ENCODE results near the gene BCR. TPM values are rescaled to one million over a fixed set of nuclear protein-coding genes. Genes with fewer than 3 reads are reported as not detected.

The BCR gene
- total RNA-seq, 3 donors from 2014 or later, result 25.3 to 44.6 (median 35.1) TPM

DNA sequence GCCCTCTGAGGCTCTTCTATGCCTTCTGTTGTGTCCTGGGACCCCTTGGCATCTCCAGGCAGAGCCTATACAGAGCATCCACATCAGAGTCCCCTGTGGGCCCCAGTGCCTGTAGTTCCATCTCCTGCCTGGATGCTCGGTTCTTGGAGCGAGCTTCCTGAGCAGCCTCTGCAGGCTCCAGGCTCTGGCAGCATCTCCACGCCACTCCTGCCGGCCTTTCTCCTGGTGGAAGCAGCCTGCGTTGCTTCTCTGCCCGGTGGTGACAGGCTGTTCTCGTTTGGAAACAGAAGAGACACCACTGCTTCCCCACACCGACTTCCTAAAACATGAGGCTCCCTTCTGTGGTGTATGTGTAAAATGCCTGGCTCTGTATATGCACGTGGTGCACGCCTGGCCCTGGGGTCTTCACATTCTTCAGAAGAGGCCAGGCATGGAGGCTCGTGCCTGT, 52.8 kb downstream of the BCR start:
- peaks cover 5 to 15% of the 10 kb centered on the region in 2 donors for H3K9me3 ChIP-seq
- DNase-seq (ENCODE audit: low spot score in 2 of 2), result no peak
- H3K36me3 ChIP-seq, result no peaks in the 10 kb centered on the region
- peak overlapping the region in 1 of 2 donors; percentile 25 for H3K27ac ChIP-seq
- intact Hi-C loops (cut with DNase I; ENCODE audit: low total_unique reads), result no loop called here
- TF ChIP-seq, protein P1, sequence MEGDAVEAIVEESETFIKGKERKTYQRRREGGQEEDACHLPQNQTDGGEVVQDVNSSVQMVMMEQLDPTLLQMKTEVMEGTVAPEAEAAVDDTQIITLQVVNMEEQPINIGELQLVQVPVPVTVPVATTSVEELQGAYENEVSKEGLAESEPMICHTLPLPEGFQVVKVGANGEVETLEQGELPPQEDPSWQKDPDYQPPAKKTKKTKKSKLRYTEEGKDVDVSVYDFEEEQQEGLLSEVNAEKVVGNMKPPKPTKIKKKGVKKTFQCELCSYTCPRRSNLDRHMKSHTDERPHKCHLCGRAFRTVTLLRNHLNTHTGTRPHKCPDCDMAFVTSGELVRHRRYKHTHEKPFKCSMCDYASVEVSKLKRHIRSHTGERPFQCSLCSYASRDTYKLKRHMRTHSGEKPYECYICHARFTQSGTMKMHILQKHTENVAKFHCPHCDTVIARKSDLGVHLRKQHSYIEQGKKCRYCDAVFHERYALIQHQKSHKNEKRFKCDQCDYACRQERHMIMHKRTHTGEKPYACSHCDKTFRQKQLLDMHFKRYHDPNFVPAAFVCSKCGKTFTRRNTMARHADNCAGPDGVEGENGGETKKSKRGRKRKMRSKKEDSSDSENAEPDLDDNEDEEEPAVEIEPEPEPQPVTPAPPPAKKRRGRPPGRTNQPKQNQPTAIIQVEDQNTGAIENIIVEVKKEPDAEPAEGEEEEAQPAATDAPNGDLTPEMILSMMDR (IDR thresholded peaks at IDR 0.05), result no peak
- TF ChIP-seq POLR2A (IDR thresholded peaks at IDR 0.05), result no peak
- no peak for TF ChIP-seq POLR2AphosphoS5 (IDR thresholded peaks at IDR 0.05)
- H3K27me3 ChIP-seq, result no peaks in the 10 kb centered on the region
- no peak overlapping the region for H3K4me3 ChIP-seq
- H3K4me1 ChIP-seq, result peaks cover 9 to 10% of the 10 kb centered on the region in 2 donors

GRCh38 chr22:23233752-23234408, 53.6 kb downstream of the BCR start:
- DNase-seq (ENCODE audit: low spot score in 2 of 2), result no peak
- H3K4me3 ChIP-seq, result no peak overlapping the region
- no peaks in the 10 kb centered on the region for H3K36me3 ChIP-seq
- peaks cover 9 to 10% of the 10 kb centered on the region in 2 donors for H3K4me1 ChIP-seq
- no peaks in the 10 kb centered on the region for H3K27me3 ChIP-seq
- TF ChIP-seq, protein P1 (IDR thresholded peaks at IDR 0.05), result no peak
- TF ChIP-seq POLR2AphosphoS5 (IDR thresholded peaks at IDR 0.05), result no peak
- TF ChIP-seq POLR2A (IDR thresholded peaks at IDR 0.05), result no peak
- peaks cover 5 to 8% of the 10 kb centered on the region in 2 donors for H3K9me3 ChIP-seq
- intact Hi-C loops (cut with DNase I; ENCODE audit: low total_unique reads), result no loop called here
- H3K27ac ChIP-seq, result no peak overlapping the region

DNA sequence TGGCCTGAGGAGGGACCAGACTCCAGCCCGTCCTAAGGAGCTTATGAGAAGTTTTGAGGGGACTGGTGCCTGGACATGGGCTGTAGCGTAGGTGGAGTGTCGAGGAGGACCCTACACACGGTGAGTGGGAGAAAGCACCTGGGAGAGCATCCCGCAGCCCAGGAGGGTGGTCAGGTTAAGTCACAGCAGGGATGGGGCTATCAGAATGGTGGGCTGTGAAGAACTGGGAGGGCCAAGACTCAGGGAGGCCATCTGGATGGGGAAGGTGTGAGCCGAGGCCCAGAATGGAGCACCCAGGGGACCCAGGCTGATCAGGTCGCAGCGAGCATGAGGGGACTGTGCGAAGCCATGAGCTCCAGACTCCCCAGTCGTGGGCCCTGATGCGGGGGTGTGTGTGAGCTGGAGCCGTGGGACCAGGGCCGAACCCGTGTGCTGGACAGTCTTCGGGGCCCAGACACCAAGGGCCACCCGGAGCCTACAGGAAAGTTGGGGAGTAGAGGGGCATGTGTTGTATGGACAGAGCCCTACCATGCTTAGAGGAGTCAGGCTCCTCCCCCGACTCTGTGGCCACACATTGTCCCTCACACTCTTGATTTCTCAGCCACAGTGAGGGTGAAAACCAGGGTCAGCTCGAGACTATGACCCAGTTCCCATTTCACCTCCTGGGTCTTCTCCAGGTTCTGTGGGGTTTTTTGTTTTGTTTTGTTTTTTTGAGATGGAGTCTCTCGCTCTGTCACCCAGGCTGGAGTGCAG, 54.3 kb downstream of the BCR start:
- H3K9me3 ChIP-seq, result peaks cover under 1 to 2% of the 10 kb centered on the region in 2 donors
- no peak overlapping the region for H3K4me3 ChIP-seq
- peaks cover 9 to 10% of the 10 kb centered on the region in 2 donors for H3K4me1 ChIP-seq
- no peak overlapping the region for H3K27ac ChIP-seq
- H3K27me3 ChIP-seq, result no peaks in the 10 kb centered on the region
- DNase-seq (ENCODE audit: low spot score in 2 of 2), result no peak
- TF ChIP-seq POLR2AphosphoS5 (IDR thresholded peaks at IDR 0.05), result no peak
- TF ChIP-seq, protein P1 (IDR thresholded peaks at IDR 0.05), result no peak
- TF ChIP-seq POLR2A (IDR thresholded peaks at IDR 0.05), result no peak
- intact Hi-C loops (cut with DNase I; ENCODE audit: low total_unique reads), result no loop called here
- H3K36me3 ChIP-seq, result no peaks in the 10 kb centered on the region

DNA sequence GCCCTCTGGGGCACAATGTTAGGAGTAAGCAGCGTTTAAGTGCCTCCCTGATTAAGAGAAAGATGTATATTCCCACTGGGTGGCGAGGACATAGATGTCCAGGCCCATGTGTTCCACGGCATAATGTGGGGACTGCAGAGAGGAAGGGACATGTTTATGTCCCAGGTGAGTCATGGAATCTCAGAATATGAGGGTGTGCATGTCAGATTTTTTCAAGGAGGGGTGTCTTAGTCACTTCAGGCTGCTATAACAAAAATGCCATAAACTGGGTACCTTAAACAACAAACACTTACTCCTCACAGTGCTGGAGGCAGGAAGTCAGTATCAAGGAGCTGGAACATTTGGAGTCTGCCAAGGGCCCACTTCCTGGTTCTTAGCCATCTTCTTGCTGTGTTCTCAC, 55.1 kb downstream of the BCR start:
- Histone ChIP-seq H3K4me1 (peaks cover 9 to 10% of the 10 kb centered on the region in 2 donors), H3K36me3 (no peaks in the 10 kb centered on the region), H3K27ac (no peak overlapping the region), H3K27me3 (no peaks in the 10 kb centered on the region), H3K9me3 (no peaks in the 10 kb centered on the region), H3K4me3 (no peak overlapping the region)
- no peak for DNase-seq (ENCODE audit: low spot score in 2 of 2)
- intact Hi-C loops (cut with DNase I; ENCODE audit: low total_unique reads), result no loop called here
- TF ChIP-seq, protein P1 (IDR thresholded peaks at IDR 0.05), result no peak

- Histone ChIP-seq H3K4me1 (peaks cover 9 to 10% of the 10 kb centered on the region in 2 donors), H3K9me3 (no peaks in the 10 kb centered on the region), H3K36me3 (no peaks in the 10 kb centered on the region), H3K27me3 (no peaks in the 10 kb centered on the region), H3K4me3 (no peak overlapping the region), H3K27ac (no peak overlapping the region)
- intact Hi-C loops (cut with DNase I; ENCODE audit: low total_unique reads), result no loop called here
- DNase-seq (ENCODE audit: low spot score in 2 of 2), result no peak
- no peak for TF ChIP-seq POLR2A (IDR thresholded peaks at IDR 0.05)
- TF ChIP-seq, protein P1 (IDR thresholded peaks at IDR 0.05), result no peak
- no peak for TF ChIP-seq POLR2AphosphoS5 (IDR thresholded peaks at IDR 0.05)
These were observed 55.7 kb downstream of the BCR start for GRCh38 chr22:23236026-23236425.
